DND-41 (cell line): Measurements from ENCODE around the gene MRPS10.

Experiments
- CTCF ChIP-seq: IDR thresholded peaks from 2 replicates; pipeline ENCODE4 v1.5.1; 2012; ENCODE audit warnings: borderline replicate concordance, low read length, moderate library complexity, mild to moderate bottlenecking; ENCODE audit not compliant: poor library complexity, severe bottlenecking; ENCODE audit errors: extremely low read depth
- EZH2 ChIP-seq: IDR thresholded peaks from 3 replicates; pipeline ENCODE4 v1.6.1; 2012; ENCODE audit warnings: borderline replicate concordance, low read depth, mild to moderate bottlenecking, moderate library complexity, low read length, inconsistent platforms; ENCODE audit not compliant: severe bottlenecking

DNA sequence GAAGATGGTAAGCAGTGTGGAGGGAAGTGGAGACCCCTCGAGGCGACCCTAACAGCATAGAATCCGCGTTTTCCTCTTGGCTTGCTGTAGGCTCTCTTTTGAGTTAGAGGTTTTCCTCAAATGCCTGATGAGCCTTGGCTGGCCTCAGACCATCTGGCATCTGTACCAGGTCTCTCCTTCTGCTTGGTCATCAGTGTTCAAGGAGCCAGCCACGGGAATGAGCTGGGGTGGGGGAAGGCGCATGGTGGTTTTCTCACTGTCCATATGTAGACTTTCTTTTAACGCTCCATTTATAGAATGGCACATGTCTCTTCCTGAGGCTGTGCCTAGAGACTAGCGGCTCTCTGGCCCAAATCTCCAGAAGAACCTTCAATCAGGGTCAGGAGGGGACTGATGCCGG is 52.6 kb downstream of the MRPS10 start:
- TF ChIP-seq EZH2 (no peak), CTCF (no peak)
